HG03064 (cell line): ENCODE measurements around the gene SRSF10.
"Not testable (repeated sequence)": the region's sequence is repeated elsewhere in the genome, so short reads cannot be mapped to it uniquely, and the experiment has no call there.

Experiments used
- ATAC-seq: cut with Tn5 transposase; IDR thresholded peaks from one replicate; pipeline ENCODE4 v1.9.1; 2021; ENCODE audit warnings: low read depth; ENCODE audit not compliant: unreplicated experiment

SRSF10 gene

GRCh38 chr1:23959461-23960290, 20.5 kb downstream of the SRSF10 start, which contains the start of gene PNRC2:
TSS of gene PNRC2 (plus strand) at chr1:23959828. CDS start at chr1:23961458, 1,630 bp downstream.
- ATAC-seq = peak; percentile 71

- peak; percentile 66 for ATAC-seq
Measured at GRCh38 chr1:23958810-23959460, 21.2 kb downstream of the SRSF10 start.

- ATAC-seq = not testable (repeated sequence)
Measured at GRCh38 chr1:23958040-23958809, 21.9 kb downstream of the SRSF10 start.

GRCh38 chr1:23957096-23957495, 23.0 kb downstream of the SRSF10 start:
- no peak for ATAC-seq

- ATAC-seq = no peak
Measured at GRCh38 chr1:23953020-23953419, 27.1 kb downstream of the SRSF10 start.

GRCh38 chr1:23947366-23947765, 32.8 kb downstream of the SRSF10 start:
- ATAC-seq = no peak

GRCh38 chr1:23936481-23937176, 43.5 kb downstream of the SRSF10 start:
- ATAC-seq = no peak

- ATAC-seq = no peak
Measured at GRCh38 chr1:23931491-23931880, 48.6 kb downstream of the SRSF10 start.

GRCh38 chr1:23930861-23931490, 49.2 kb downstream of the SRSF10 start:
- ATAC-seq = no peak

- no peak for ATAC-seq
Measured at GRCh38 chr1:23930270-23930669, 49.9 kb downstream of the SRSF10 start.

GRCh38 chr1:23928789-23929188, 51.3 kb downstream of the SRSF10 start:
- no peak for ATAC-seq

- no peak for ATAC-seq
Measured at GRCh38 chr1:23927097-23927496, 53.0 kb downstream of the SRSF10 start.

GRCh38 chr1:23925279-23925678, 54.8 kb downstream of the SRSF10 start:
- ATAC-seq = no peak

GRCh38 chr1:23924601-23925000, 55.5 kb downstream of the SRSF10 start:
- ATAC-seq = no peak

GRCh38 chr1:23923592-23924499, 56.3 kb downstream of the SRSF10 start:
- ATAC-seq = no peak

- ATAC-seq = no peak
Measured at GRCh38 chr1:23922321-23922943, 57.7 kb downstream of the SRSF10 start.

GRCh38 chr1:23916209-23917131, 63.7 kb downstream of the SRSF10 start:
- ATAC-seq = no peak

GRCh38 chr1:23915466-23915865, 64.7 kb downstream of the SRSF10 start:
- ATAC-seq = no peak
